Activated CD8-positive, alpha-beta memory T cell treated with anti-CD3 and anti-CD28 coated beads, Interleukin-2, amount 50 U/mL, for 24 hours (primary cell): ENCODE measurements around the gene KIAA0513.
A peak's percentile ranks its signal among the peaks of the same experiment; 100 is the strongest.

Source experiments
- DNase-seq: peaks from one replicate; pipeline ENCODE4 v3.0.0-alpha.2; 2020; ENCODE audit errors: extremely low read depth

KIAA0513 gene

GRCh38 chr16:85004587-85005205, 22.9 kb upstream of the KIAA0513 start:
- no peak for DNase-seq

DNA sequence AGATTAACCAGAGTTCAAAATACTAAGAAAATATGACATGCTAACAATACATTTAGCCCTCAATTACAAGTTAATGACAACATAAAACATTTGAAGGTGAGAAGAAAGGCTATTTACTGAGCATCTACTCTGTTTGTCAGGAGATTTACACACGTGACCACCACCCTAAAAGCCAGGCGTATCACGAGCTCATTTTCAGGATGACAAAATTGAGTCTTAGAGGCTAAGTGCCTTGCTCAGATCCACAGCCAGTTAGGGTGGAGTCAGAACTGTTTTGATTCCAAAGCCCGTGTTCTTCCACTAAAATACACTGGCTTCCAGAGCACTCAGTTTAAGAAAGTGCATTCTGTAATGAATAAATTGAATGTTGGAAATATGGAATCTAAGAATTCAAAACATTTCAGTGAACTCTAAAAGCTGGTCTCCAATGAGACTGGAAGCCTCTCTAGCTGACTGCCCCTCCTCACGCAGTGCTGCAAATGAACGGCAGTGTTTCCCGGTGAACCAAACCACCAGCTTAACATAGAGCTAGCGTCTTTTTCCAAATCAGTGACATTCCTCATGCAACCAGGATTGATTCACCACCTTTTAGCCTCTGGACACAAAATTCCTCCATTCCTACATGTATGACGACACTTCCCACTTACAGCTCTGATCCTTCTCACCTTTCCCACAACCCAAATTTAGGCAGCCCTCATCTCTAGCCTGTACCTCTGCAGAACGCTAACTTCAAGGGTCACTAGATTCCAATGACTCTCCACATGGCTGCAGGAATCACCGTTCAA, 22.1 kb upstream of the KIAA0513 start:
- DNase-seq = no peak

DNA sequence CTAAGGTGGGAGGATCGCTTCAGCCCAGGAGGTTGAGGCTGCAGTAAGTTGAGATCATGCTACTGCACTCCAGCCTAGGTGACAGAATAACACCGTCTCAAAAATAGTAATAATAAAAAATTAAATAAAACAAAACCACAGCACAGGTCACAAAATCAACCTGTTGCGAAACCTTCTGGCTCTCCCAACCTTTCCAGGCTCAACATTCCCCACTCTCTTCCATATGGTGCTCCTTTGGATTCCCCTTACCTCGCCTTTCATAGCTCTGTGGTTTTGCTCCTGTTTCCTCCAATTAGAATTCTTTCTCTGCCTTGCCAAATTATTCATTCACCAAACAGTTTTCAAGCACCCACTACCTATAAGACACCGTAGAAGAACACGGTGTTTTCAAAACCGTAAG, 21.0 kb upstream of the KIAA0513 start:
- no peak for DNase-seq

GRCh38 chr16:85007496-85008214, 19.9 kb upstream of the KIAA0513 start:
- no peak for DNase-seq

GRCh38 chr16:85008271-85008670, 19.3 kb upstream of the KIAA0513 start:
- DNase-seq = no peak

DNA sequence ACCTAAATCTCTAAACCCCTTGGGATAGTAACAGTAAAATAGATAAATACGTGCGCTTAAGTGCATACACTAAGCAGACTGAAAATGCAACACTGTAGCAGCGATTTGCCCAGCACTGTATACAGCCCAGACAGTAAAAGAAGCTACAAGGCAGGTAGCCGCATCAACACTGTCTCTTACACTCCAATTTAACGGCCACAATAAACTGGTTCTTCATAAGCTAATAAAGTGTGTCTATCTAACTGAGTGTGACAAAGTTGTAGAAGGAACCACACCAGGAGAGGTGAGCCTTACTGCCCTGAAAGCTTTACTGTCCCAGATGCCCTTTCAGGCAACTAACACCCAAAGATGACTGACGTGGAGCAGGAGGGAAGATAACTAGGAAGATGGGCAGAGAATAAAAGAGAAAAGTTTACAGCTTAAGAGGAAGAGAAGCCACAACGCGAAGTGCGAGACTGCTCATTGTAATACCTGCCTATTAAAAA, 17.1 kb upstream of the KIAA0513 start:
- no peak for DNase-seq

GRCh38 chr16:85010931-85011845, 16.4 kb upstream of the KIAA0513 start, which contains the start of gene ZDHHC7:
Gene ZDHHC7 (minus strand): TSS chr16:85011535. CDS start chr16:84990618, 20,917 bp downstream.
- DNase-seq = peak; percentile 56

- DNase-seq = no peak
These were observed 15.7 kb upstream of the KIAA0513 start for GRCh38 chr16:85011846-85012284.

GRCh38 chr16:85014311-85014710, 13.3 kb upstream of the KIAA0513 start:
- no peak for DNase-seq

- no peak for DNase-seq
These were observed 12.0 kb upstream of the KIAA0513 start for GRCh38 chr16:85015481-85016187.

- no peak for DNase-seq
These were observed 10.4 kb upstream of the KIAA0513 start for GRCh38 chr16:85017151-85017550.

DNA sequence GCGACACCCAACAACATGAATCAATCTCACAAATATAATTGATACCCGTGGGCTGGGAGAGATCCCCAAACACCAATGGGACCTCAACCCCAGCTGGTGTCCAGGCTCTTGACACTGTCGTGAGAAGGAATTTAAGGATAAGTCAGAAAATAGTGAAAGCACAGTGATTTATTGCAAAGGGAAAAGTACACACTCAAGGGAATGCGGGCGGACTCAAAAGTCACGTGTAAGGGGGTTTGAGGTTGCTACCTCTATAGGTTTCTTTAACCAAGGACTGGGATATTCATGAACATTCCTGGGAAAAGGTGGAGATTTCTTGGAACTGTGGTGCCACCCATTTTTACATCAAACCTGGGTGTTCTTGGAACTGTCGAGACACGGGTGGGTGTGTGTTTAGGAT, 10.0 kb upstream of the KIAA0513 start:
- DNase-seq = no peak

GRCh38 chr16:85018529-85019236, 8.9 kb upstream of the KIAA0513 start:
- no peak for DNase-seq

DNA sequence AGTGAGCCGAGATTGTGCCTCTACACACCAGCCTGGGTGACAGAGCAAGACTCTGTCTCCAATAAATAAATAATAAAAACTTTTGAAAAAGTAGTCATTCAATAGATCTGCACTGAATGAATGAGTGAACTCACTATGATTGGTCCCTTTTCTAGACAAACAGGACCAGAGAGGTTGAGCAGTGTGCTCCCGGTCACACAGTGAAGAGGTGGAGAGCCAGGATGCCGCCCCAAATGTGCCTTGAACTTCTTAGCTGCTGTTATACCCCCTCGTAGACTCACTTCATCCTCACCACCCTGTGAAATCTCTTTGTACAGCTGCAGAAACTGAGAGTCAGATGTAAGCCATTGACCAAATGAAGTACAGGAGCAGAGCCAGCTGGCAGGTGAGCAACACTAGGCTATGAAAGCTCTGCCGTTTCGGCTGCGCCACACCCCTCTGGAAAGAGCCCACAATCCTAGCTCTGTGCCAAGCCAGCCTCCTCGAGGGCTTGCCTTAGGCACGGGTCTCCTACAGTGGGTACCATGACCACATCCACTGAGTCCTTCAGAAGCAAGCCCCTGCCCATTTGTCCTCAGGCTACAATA, 7.8 kb upstream of the KIAA0513 start:
- DNase-seq = no peak

- DNase-seq = no peak
These were observed 1.6 kb upstream of the KIAA0513 start for GRCh38 chr16:85025781-85026653.

DNA sequence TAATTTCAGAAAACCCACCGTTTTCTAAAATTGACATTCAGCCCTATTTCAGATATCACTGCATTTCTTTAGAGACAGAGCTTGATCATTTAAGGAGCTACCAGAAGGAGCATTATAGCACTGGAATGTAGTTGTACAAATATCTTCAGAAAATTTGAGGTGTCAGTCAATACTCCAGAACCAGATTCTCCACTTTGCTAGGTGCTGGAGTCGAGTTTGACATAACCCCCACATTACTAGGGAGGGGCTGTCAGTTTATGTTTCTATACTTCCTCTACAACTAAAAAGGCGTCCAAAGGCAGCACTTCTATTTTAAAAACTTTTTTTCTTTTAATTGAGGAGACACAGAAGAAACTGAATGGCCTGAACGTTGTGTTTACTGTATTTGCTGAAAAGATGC, 892 bp upstream of the KIAA0513 start:
- no peak for DNase-seq

- DNase-seq = no peak
These were observed 526 bp downstream of the KIAA0513 start for GRCh38 chr16:85027958-85028684.
